Fibroblast of pulmonary artery (primary cell): ENCODE results near the gene CDC42.

Source experiments
- DNase-seq: peaks from one replicate; pipeline ENCODE4 v3.0.0-alpha.2; 2010; ENCODE audit warnings: low read depth
- H3K4me3 ChIP-seq: replicated peaks from 2 replicates; pipeline ENCODE4 v1.5.1; 2011; ENCODE audit warnings: low read depth, mild to moderate bottlenecking, control low read depth, low read length, moderate library complexity
- CTCF ChIP-seq: IDR thresholded peaks from 2 replicates; pipeline ENCODE4 v1.5.1; 2011; ENCODE audit warnings: mild to moderate bottlenecking, control low read depth, low read length, inconsistent platforms; ENCODE audit errors: missing control alignments

CDC42 gene

GRCh38 chr1:22096036-22096435, 43.5 kb downstream of the CDC42 start:
- H3K4me3 ChIP-seq = no peak overlapping the region
- TF ChIP-seq CTCF = no peak
- DNase-seq = no peak

- no peak for TF ChIP-seq CTCF
- no peak for DNase-seq
- H3K4me3 ChIP-seq = no peak overlapping the region
Measured at GRCh38 chr1:22096463-22096862, 44.0 kb downstream of the CDC42 start.

GRCh38 chr1:22098752-22099151, 46.2 kb downstream of the CDC42 start:
- H3K4me3 ChIP-seq = no peak overlapping the region
- no peak for TF ChIP-seq CTCF
- no peak for DNase-seq

GRCh38 chr1:22100168-22100567, 47.7 kb downstream of the CDC42 start:
- no peak overlapping the region for H3K4me3 ChIP-seq
- TF ChIP-seq CTCF = no peak
- no peak for DNase-seq

- no peak for TF ChIP-seq CTCF
- H3K4me3 ChIP-seq = no peak overlapping the region
- no peak for DNase-seq
Measured at GRCh38 chr1:22101199-22101598, 48.7 kb downstream of the CDC42 start.

- no peak for DNase-seq
- TF ChIP-seq CTCF = no peak
- no peak overlapping the region for H3K4me3 ChIP-seq
Measured at GRCh38 chr1:22101995-22102394, 49.5 kb downstream of the CDC42 start.

GRCh38 chr1:22102746-22103145, 50.2 kb downstream of the CDC42 start:
- TF ChIP-seq CTCF = no peak

More at GRCh38 chr1:22102746-22103145, 50.2 kb downstream of the CDC42 start:
- DNase-seq = no peak
- no peak overlapping the region for H3K4me3 ChIP-seq
